C4-2B (cell line): Measurements from ENCODE around the gene TPCN2.

Source experiments
- H3K27ac ChIP-seq: fragments of 450-650 bp; 2 replicates; pipeline ENCODE4 v1.5.1; 2017
- ZFX ChIP-seq: fragments of 450-650 bp; IDR thresholded peaks from 2 replicates; pipeline ENCODE4 v1.6.1; 2017
- TF ChIP-seq, protein P1 (sequence below): fragments of 450-650 bp; conservative IDR thresholded peaks from 2 replicates; pipeline ENCODE4 v1.5.1; 2017; ENCODE audit warnings: mild to moderate bottlenecking

TPCN2 gene

DNA sequence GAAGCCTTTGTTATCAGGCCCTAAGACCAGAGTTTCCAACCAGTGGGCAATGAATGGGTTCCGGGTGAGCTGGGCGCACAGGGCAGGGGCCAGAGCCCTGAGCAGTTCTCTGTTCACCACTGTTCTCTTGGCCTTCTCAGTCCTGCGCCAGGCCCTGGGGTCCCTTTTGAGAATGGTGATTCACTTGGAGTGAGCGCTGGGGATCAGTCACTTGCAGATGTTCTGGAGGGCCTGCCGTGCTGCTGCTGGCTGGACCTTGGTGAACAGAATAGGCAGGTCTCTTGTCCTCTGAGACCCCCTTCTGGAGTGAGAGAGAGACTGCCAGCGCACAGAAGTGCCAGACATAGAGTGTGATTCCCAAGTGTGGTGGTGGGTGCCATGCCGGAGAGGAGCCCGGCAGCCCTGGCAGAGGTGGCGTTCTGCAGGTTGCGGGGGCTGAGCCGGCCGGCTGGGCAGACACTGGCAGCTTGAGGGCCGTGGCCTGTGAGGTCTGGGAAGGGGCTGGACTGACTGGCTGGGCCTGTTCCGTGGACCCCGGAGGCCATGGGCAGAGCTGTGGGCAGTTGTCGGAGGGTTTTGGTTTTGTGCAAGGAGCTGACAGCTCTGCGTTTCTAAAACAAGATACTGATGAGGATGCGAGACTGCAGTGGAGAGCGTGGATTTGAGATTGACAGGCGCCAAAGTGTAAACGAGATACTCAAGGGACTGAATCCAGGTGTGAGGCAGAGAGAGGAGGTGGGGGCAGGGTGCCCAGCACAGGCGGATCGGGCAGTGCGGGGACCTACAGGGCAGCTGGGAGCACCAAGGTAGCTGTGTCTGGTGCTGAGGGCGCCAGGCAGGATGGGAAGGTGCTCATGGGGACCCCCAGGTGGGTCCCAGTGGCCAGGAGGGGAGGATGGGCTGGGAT lies 12.3 kb downstream of the TPCN2 start:
- TF ChIP-seq, protein P1, sequence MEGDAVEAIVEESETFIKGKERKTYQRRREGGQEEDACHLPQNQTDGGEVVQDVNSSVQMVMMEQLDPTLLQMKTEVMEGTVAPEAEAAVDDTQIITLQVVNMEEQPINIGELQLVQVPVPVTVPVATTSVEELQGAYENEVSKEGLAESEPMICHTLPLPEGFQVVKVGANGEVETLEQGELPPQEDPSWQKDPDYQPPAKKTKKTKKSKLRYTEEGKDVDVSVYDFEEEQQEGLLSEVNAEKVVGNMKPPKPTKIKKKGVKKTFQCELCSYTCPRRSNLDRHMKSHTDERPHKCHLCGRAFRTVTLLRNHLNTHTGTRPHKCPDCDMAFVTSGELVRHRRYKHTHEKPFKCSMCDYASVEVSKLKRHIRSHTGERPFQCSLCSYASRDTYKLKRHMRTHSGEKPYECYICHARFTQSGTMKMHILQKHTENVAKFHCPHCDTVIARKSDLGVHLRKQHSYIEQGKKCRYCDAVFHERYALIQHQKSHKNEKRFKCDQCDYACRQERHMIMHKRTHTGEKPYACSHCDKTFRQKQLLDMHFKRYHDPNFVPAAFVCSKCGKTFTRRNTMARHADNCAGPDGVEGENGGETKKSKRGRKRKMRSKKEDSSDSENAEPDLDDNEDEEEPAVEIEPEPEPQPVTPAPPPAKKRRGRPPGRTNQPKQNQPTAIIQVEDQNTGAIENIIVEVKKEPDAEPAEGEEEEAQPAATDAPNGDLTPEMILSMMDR: no peak
- TF ChIP-seq ZFX: no peak
- no peak overlapping the region for H3K27ac ChIP-seq

DNA sequence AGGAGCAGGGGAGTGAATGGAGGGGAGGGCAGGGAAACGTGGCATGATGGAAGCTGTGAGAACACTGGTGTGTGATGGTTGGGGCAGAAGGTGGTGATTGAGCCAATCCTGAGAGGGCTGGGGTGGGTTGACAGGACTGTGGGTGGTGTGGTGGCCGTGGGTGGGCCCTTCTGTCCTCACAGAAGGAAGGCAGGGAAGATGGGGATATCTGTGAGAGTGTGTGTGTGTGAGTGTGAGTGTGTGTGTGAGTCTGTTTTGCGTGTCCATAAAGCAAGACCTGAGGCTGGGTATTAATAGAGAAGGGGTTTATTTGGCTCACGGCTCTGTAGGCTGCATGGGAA lies 13.0 kb downstream of the TPCN2 start:
- no peak for TF ChIP-seq ZFX
- TF ChIP-seq, protein P1: no peak

DNA sequence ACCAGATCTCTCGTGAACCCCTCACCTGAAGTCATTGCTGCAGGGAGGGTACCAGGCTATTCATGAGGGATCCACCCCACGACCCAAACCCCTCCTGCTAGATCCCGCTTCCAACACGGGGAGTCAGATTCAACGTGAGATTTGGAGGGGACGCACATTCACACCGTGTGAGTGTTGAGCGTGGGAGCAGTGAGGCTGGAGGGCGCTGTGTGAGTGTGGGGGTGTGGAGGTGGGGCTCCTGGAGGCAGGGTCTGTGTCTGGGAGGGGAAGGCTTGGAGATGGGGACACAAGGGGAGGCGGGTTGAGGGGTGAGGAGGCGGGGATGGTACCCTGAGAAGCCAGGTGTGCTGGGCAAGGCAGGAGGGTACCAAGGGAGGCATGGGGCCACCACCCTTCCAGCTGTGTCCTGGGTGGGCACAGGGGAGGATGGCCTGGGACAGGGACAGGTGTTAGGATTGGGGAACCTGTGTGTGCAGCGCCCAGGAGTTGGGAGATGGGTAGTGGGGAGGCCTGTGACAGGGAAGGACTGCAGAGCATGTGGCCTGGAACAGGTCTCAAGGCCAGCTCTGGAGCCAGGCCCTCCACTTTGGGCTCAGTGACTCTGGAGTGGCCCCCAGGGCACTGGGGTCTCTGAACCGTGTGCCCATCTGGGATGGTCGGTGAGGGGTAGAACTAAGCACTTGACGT lies 13.6 kb downstream of the TPCN2 start:
- no peak overlapping the region for H3K27ac ChIP-seq
- TF ChIP-seq, protein P1: no peak
- TF ChIP-seq ZFX: no peak

More for the DNA sequence above, 13.0 kb downstream of the TPCN2 start:
- H3K27ac ChIP-seq: no peak overlapping the region

DNA sequence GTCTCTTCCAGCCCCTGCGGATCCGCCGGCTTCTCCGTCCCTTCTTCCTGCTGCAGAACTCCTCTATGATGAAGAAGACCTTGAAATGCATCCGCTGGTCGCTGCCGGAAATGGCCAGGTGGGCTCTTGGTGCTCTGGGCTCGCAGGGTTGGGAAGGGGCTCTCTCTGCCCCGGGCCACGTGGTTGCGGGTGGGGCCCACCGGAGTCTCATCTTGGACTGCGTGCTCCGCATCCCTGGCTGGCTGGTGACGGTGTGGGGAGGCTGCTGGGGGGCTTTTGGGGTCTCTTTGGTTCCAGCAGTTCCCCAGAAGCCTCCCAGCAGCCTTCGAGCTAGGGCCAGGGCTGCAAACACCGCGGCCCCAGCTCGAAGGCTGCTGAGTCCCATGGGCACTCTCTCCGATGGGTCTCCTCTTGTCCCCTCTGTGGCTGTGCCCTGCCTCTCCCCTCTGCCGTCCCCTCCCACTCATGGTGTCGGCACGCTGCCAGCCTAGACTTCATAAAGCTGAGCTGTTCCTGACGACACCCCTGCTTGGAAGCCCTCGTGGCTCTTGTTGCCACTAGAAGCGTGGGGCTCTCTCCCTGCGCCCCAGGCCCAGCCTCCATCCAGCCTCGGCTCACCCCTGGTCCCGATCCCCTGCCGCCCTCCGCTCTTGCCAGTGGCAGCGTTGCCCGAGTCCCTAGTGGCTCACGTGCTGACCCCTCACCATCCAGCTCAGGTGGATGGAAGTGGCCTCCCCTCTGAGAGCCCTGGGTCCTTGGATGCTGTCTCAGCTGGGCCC lies 14.3 kb downstream of the TPCN2 start:
- TF ChIP-seq, protein P1: no peak
- TF ChIP-seq ZFX: no peak
- H3K27ac ChIP-seq: no peak overlapping the region

DNA sequence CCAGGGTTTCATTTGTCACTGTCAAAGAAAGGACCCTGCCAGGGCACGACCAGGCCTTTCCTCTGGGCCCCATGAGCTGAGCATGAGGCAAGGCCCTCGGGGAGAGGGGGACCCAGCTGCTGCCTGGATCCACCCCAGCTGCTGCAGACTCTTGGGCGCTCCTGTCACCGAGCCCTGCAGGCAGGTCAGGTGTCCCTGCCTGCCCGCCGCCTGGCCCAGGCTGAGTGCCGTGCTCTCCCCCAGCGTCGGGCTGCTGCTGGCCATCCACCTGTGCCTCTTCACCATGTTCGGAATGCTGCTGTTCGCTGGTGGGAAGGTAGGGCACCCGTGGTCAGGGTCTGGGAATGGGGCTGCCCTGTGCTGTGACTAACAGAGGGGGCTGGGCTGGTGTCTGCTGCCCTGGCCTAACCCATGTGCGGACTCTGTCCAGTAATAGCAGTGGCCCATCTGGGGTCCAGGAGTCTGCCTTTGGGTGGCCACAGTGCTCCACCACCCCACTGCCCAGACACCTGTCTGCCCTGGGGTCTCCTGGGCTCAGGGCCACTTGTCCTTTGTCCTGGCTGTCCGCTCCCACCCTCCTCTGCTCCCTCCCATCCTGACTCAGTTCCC lies 15.0 kb downstream of the TPCN2 start:
- no peak for TF ChIP-seq ZFX
- TF ChIP-seq, protein P1: no peak
- no peak overlapping the region for H3K27ac ChIP-seq

DNA sequence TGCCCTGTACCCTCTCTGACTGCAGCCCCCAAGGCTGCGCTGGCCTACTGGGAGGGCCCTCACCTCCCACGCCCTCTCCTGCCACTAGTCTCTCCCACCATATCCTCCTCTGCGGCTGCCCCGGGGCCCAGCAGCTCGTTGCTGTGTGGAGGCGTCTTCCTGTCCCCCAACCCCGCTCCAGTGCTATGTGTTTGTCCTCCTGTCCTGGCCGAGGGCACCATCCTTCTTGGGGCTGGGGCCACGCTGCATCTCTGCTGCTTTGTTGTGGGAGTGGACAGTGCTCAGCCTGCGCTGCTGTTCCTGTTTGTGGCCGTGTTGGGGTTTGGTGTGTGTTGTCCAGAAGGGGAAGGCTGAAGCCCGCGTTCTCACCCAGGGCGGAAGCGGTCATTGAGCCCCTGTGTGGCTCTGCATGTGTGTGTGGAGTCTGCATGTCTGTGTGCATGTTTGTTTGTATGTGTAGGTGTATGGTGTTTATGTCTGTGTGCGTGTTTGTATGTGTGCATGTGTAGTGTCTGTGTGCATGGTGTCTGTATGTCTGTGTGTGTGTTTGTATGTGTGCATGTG lies 15.7 kb downstream of the TPCN2 start:
- TF ChIP-seq, protein P1: no peak
- no peak for TF ChIP-seq ZFX
- no peak overlapping the region for H3K27ac ChIP-seq
